Right lobe of liver (tissue), 6 donors: ENCODE measurements around the gene NOD1. TPM values are rescaled to one million over a fixed set of nuclear protein-coding genes. Genes with fewer than 3 reads are reported as not detected.
A peak's percentile ranks its signal among the peaks of the same experiment; 100 is the strongest.
"Not testable (repeated sequence)": the region's sequence is repeated elsewhere in the genome, so short reads cannot be mapped to it uniquely, and the experiment has no call there.

ENCODE experiments used
- ATAC-seq, 4 donors: fragments of 200-7000 bp; cut with Tn5 transposase; one replicate each; pipeline ENCODE4 v1.9.1; 2020; ENCODE audit warnings: mild to moderate bottlenecking in 4 of 4, moderate library complexity in 4 of 4
- DNase-seq, 3 donors: peaks; one replicate each; pipeline ENCODE4 v3.0.0-alpha.2; 2020
- H3K27ac ChIP-seq, 3 donors: fragments of 200-600 bp; one replicate each; pipeline ENCODE4 v1.8.0; 2022
- H3K27me3 ChIP-seq, 2 donors: fragments of 200-600 bp; one replicate each; pipeline ENCODE4 v1.8.0; 2022
- H3K36me3 ChIP-seq, 4 donors: fragments of 200-600 bp; sonication (generic) in 1 of 4; one replicate each; pipeline versions ENCODE4 v1.5.1 to v1.8.0; 2017 to 2022; ENCODE audit warnings: control low read depth in 1 of 4
- H3K4me1 ChIP-seq, 4 donors: fragments of 200-600 bp; sonication (generic) in 1 of 4; one replicate each; pipeline versions ENCODE4 v1.5.1 to v1.8.0; 2017 to 2022; ENCODE audit warnings: control low read depth in 1 of 4
- H3K4me3 ChIP-seq, 3 donors: fragments of 200-600 bp; one replicate each; pipeline ENCODE4 v1.8.0; 2022
- H3K9me3 ChIP-seq, 4 donors: fragments of 200-600 bp; sonication (generic) in 1 of 4; one replicate each; pipeline versions ENCODE4 v1.5.1 to v1.8.0; 2017 to 2022; ENCODE audit warnings: control low read depth in 1 of 4
- POLR2A ChIP-seq: fragments of 450-650 bp; IDR thresholded peaks from one replicate; pipeline ENCODE4 v1.6.1; 2017; ENCODE audit warnings: antibody characterized with exemption, mild to moderate bottlenecking
- WGBS: methylation state at CpG from one replicate; pipeline ENCODE4 v1.1.6; 2018; ENCODE audit warnings: low coverage, low lambda C conversion rate; ENCODE audit not compliant: insufficient coverage; ENCODE audit errors: missing lambda C conversion rate; 5-methylcytosine and 5-hydroxymethylcytosine counted together
- intact Hi-C, 2 donors: fragments of 100-400 bp; cut with DNase I; formaldehyde crosslinking; loops; one replicate each; pipeline versions ENCODE4 v1.11.2 to v1.14.1; 2022
- total RNA-seq, 6 experiments: library from RNA; depleted of rRNA in 2 of 6; stranded (reverse); fragments of >200 nt in 2 of 6; fragmentation: NEBNext Ultra II Directional in 3 of 6; extraction: Animal tissue kit (Norgen Biotek cat#: 25700) in 3 of 6; gene quantifications; one replicate each; pipeline versions ENCODE4 v1.1.0 to v1.2.4, GENCODE V29; 2016 to 2023
- TF ChIP-seq, protein P1 (sequence below), 4 donors: fragments of 200-600 bp in 3 of 4; fragments of 450-650 bp in 1 of 4; IDR thresholded peaks; one replicate each; pipeline versions ENCODE4 v1.5.1 to v1.8.0; 2016 to 2022; ENCODE audit warnings: antibody characterized with exemption in 4 of 4, mild to moderate bottlenecking in 2 of 4
- donor health status: DM: no; HTN: yes; CAD: no.
- donor health status: DM: no; HTN: no; CAD: no.
- donor health status: DM: no; HTN: no; CAD: no.
- donor health status: DM: no; HTN: yes; CAD: no.
- donor health status: DM: no; HTN: yes; CAD: no.

The NOD1 gene
- total RNA-seq, 6 experiments from 2014 or later, result 1.7 to 5.3 (median 2.7) TPM

GRCh38 chr7:30421647-30422196, 56.9 kb downstream of the NOD1 start:
- intact Hi-C loops, result loop anchor here in 1 of 2 donors (10.0 kb wide), 1 partner anchor 247 kb away; no protein-coding TSS in a partner anchor
- Histone ChIP-seq H3K27ac (no peak overlapping the region), H3K36me3 (no peaks in the 10 kb centered on the region), H3K4me1 (no peaks in the 10 kb centered on the region), H3K9me3 (no peaks in the 10 kb centered on the region), H3K4me3 (no peak overlapping the region), H3K27me3 (no peaks in the 10 kb centered on the region)
- TF ChIP-seq POLR2A, result no peak
- TF ChIP-seq, protein P1, sequence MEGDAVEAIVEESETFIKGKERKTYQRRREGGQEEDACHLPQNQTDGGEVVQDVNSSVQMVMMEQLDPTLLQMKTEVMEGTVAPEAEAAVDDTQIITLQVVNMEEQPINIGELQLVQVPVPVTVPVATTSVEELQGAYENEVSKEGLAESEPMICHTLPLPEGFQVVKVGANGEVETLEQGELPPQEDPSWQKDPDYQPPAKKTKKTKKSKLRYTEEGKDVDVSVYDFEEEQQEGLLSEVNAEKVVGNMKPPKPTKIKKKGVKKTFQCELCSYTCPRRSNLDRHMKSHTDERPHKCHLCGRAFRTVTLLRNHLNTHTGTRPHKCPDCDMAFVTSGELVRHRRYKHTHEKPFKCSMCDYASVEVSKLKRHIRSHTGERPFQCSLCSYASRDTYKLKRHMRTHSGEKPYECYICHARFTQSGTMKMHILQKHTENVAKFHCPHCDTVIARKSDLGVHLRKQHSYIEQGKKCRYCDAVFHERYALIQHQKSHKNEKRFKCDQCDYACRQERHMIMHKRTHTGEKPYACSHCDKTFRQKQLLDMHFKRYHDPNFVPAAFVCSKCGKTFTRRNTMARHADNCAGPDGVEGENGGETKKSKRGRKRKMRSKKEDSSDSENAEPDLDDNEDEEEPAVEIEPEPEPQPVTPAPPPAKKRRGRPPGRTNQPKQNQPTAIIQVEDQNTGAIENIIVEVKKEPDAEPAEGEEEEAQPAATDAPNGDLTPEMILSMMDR (IDR thresholded peaks at IDR 0.05), result no peak
- DNase-seq, result no peak
- ATAC-seq, result no peak
- 88% methylated on average over 3 of the region's 3 CpGs for WGBS

GRCh38 chr7:30420662-30421061, 57.9 kb downstream of the NOD1 start:
- no peak for TF ChIP-seq POLR2A
- TF ChIP-seq, protein P1 (IDR thresholded peaks at IDR 0.05), result no peak
- DNase-seq (no peak), ATAC-seq (no peak)
- WGBS, result 85% methylated on average over 3 of the region's 3 CpGs
- Histone ChIP-seq H3K36me3 (no peaks in the 10 kb centered on the region), H3K4me3 (no peak overlapping the region), H3K27me3 (no peaks in the 10 kb centered on the region), H3K4me1 (no peaks in the 10 kb centered on the region), H3K9me3 (no peaks in the 10 kb centered on the region), H3K27ac (no peak overlapping the region)
- intact Hi-C loops, result loop anchor here in 1 of 2 donors (10.0 kb wide), 1 partner anchor 246 kb away; no protein-coding TSS in a partner anchor

- intact Hi-C loops, result loop anchor here in 1 of 2 donors (10.0 kb wide), 1 partner anchor 245 kb away; no protein-coding TSS in a partner anchor
- not testable (repeated sequence) for ATAC-seq, H3K9me3 ChIP-seq, H3K27ac ChIP-seq, H3K4me1 ChIP-seq, H3K27me3 ChIP-seq, H3K36me3 ChIP-seq, H3K4me3 ChIP-seq, DNase-seq
- WGBS, result 88% methylated on average over 4 of the region's 26 CpGs
These were observed 58.5 kb downstream of the NOD1 start for GRCh38 chr7:30420080-30420479.

DNA sequence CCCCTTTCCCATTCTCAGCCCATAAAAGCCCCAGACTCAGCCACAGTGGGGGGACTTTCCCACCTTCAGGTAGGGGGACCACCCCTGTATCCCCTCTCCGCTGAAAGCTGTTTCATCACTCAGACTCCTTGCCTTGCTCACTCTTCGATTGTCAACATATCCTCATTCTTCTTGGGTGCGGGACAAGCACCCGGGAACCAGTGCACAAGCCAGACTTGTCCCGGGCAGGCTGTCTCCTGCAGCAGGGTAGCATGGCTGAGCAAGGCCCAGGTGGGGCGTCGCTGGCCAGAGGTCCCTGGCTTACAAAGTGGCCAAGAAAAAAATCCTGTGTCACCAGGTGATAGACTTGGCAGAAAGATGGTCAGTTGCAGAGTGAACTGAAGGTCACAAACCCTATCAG, 64.7 kb downstream of the NOD1 start:
- H3K27ac ChIP-seq, result no peak overlapping the region
- peaks cover 0 to 8% (median 0%) of the 10 kb centered on the region in 4 donors for H3K4me1 ChIP-seq
- 97% methylated on average over 4 of the region's 7 CpGs for WGBS
- TF ChIP-seq, protein P1 (IDR thresholded peaks at IDR 0.05), result no peak
- TF ChIP-seq POLR2A, result no peak
- intact Hi-C loops, result loop anchor here in 1 of 2 donors (5.0 kb wide), 1 partner anchor 137 kb away; no protein-coding TSS in a partner anchor
- DNase-seq, result no peak
- H3K36me3 ChIP-seq, result no peaks in the 10 kb centered on the region
- H3K27me3 ChIP-seq, result no peaks in the 10 kb centered on the region
- no peak for ATAC-seq
- H3K9me3 ChIP-seq, result peaks cover 0 to 3% (median 0%) of the 10 kb centered on the region in 4 donors
- H3K4me3 ChIP-seq, result no peak overlapping the region

- intact Hi-C loops, result loop anchor here in 1 of 2 donors (5.0 kb wide), 1 partner anchor 136 kb away; no protein-coding TSS in a partner anchor
- Histone ChIP-seq H3K27me3 (no peaks in the 10 kb centered on the region), H3K36me3 (no peaks in the 10 kb centered on the region), H3K9me3 (peaks cover 0 to 3% (median 0%) of the 10 kb centered on the region in 4 donors), H3K4me3 (no peak overlapping the region), H3K4me1 (peaks cover 0 to 8% (median 0%) of the 10 kb centered on the region in 4 donors), H3K27ac (peak overlapping the region in 1 of 3 donors; percentile 14)
- DNase-seq, result no peak
- 55% methylated on average over 4 of the region's 5 CpGs for WGBS
- peak; percentile 96 to 98 (median 97) for ATAC-seq
- TF ChIP-seq, protein P1 (IDR thresholded peaks at IDR 0.05), result peak; percentile 47 to 82 (median 60)
- TF ChIP-seq POLR2A, result no peak
These were observed 65.6 kb downstream of the NOD1 start for GRCh38 chr7:30412782-30413504.
